HEK293 (cell line): ENCODE data around the gene OR1J4.

ENCODE experiments used
- ZBTB8A ChIP-seq: fragments of 450-650 bp; formaldehyde crosslinking; IDR thresholded peaks from 2 replicates; pipeline ENCODE4 v1.5.1; 2016; ENCODE audit warnings: missing biosample characterization, missing genetic modification characterization
- ZNF510 ChIP-seq: fragments of 450-650 bp; formaldehyde crosslinking; IDR thresholded peaks from 2 replicates; pipeline ENCODE4 v1.5.1; 2018; ENCODE audit warnings: mild to moderate bottlenecking, missing genetic modification characterization, missing biosample characterization; ENCODE audit not compliant: insufficient replicate concordance

GRCh38 chr9:122567901-122568300, 49.0 kb downstream of the OR1J4 start:
- TF ChIP-seq ZNF510 (tag by site-specific recombination), result no peak
- no peak for TF ChIP-seq ZBTB8A (tag by site-specific recombination)
